Superior temporal gyrus (tissue), 1 donor: Measurements from ENCODE around the gene ATP6V1A.

ENCODE experiments used
- DNase-seq: peaks from one replicate; pipeline ENCODE4 v3.0.0-alpha.2; 2016; ENCODE audit errors: extremely low spot score

Gene ATP6V1A

DNA sequence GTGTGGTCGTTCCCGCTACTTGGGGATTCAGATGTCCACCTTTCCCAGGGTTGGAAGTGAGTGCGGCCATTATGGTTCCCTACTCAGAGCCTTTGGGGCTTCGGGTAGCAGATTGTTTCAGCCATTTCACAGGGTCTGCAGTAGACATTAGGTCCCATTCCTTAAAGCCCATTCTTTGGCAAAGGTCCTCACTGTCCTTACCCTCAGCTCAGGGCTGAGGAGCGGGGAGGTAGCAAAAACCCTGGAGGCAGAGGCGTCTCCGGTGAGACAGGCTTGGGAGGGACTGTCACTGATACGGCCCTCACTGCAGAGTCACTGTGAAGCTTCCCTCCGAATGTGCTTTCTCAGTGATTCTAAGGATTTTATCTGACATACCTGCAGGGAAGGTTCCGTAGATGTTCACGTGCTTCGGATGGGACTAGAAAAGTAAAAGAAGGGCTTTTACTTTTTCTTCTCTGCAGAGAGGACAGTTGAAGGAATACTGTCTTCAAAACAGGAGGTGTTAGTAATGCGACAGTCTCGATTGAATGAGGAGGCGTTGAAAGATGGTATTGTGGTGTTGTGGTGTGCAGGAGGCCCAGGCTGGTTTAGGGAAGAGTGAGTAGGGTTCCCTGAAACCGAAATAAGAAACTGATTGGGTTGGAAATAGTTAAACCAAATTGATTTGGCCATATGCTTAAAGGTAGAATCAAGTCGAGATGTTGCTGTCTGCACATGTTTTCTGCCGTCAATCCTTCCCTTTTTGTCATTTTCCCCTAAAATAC, 630 bp downstream of the ATP6V1A start:
- DNase-seq, result no peak

DNA sequence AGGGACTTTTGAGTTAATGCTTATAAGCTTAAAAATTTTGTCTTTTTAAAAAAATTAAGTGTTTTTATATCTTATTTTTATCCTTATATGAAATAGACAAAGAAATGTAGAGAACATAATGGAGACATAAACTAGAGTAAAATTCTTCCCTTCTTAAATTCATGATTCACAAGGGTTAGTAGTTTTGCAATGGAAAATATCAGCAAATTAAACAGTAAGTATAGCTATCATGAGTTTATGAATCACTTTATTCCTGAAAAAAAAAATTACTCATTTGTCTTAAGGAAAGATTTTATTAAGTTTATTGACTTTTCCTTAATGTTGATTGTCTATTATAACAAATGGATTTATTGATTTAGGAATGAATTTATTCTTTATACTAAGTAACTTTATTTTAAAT, 4.3 kb downstream of the ATP6V1A start:
- no peak for DNase-seq

DNA sequence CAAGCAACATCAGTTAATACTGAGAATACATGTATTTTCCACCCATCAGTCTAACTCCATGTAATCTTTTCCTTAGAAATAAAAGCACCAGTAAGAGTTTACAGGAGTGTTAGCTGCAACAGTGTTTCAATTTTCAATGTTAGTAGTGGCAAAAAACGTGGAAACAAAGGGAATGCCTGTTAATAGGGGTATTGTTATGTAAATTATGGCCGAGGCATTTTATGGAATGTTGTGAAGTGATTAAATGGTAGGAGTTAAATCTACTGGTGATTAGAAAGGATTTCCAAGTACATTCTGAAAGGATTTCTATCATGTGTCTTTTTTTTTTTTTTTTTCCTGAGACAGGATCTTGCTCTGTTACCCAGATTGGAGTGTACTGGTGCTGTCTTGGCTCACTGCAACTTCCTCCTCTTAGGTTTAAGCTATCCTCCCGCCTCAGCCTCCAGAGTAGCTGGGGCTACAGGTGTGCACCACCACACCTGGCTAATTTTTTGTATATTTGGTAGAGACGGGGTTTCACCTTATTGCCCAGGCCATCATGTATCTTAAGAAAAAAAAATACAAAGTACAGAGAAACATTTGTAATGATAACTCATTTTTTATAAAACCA, 6.6 kb downstream of the ATP6V1A start:
- DNase-seq, result no peak

DNA sequence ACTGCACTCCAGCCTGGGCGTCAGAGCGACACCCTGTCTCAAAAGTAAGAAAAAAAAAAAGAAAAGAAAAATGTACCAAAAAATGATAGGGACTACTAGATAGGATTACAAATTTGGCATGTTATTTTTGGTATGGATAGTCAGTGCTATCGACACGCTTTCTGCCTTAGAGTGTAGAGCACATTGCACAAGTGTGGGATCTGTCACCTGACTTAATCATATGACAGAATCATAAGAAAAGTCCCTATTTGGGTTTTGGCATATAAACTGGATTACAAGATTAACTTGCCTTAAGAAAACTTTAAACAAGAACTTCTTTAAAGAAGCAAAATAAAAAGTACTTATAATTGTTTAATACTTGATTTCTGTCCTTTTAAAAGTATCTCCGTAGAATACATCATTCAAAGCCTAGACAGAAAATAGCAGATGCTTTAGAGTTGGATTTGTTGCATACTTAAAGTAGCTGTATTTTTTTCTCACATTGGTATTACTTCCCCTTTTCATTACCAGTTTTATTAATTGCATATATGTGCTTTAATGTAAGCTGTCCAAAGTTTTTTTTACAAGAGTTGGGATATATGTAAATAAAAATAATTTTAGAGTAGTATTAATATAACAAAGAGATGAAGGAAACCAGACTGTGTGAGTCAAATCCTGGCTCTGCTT, 7.8 kb downstream of the ATP6V1A start:
- no peak for DNase-seq

DNA sequence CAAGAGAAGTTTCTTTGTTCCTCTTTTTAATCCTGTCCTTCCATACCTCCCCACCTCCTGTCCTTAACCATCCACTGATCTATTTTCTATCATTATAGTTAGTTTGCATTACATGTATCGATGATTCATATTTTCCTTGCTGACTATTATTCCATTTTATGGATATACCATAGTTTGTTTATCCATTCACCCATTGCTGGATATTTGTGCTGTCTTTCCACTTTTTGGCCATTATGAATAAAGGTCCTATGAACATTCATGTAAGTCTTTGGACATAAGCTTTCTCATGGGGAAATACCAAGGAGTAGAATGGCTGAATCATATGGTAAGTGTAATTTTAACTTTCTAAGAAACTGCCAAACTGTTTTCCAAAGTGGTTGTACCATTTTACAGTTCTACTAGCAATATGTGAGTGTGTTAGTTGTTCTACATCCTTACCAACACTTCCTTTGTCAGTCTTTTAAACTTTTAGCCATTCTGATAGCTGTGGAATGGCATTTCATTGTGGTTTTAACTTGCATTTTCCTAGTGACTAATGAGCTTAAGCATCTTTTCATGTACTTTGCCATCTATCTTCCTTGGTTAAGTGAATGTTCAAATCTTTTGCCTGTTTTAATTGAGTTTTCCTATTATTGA, 11.7 kb downstream of the ATP6V1A start:
- DNase-seq, result no peak

DNA sequence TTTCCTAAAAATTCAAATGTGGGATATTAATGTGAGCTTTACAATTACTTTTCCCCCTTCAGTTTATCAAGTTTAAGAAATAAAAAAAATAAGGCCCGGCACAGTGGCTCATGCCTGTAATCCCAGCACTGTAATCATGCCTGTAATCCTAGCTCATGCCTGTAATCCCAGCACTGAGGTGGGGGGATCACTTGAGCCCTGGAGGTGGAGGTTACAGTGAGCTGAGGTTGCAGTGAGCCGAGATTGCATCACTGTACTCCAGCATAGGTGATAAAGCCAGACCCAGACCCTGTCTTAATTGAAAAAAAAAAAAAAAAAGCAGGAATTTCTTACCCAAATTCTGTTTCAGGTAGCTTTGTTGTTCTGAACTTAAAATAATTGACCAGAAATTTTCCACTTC, 17.9 kb downstream of the ATP6V1A start:
- no peak for DNase-seq

DNA sequence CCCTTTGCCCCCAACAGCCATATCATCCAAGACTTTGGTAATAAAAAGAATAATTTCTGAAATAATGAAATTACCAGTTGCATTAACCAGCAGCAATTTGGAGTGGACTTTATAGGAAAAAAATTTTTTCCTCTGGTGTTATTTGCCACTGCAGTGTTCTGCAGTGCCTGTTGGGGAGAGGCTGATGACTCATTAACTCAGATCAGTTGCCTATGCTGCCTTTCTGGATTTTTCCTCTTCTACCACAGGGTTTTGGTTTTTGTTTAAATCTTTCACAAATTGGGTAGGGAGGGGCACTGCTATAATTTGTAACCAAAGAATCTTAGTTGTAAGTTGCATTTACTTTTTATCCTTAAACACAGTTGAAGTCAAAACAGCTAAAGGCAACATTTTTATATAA, 22.7 kb downstream of the ATP6V1A start:
- peak; percentile 59 for DNase-seq

DNA sequence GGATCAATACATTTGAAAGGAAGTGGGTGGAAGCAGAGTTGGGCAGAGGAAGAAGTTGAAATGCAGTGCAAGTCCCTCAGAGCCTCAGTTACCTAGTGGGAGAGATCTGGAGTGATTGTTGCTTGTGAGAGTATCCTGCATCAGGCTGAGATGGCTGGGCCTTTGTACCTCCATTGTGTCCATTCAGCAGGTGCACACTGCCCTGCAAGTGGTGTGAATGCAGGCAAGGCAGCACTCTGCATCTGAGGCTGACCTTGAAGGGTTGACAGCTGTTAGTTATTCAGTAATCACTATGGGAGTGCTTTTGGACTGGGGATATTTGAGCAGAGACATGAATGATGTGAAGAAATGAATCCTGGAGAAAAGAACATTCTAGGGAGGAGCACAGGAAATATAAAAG, 25.2 kb downstream of the ATP6V1A start:
- no peak for DNase-seq

DNA sequence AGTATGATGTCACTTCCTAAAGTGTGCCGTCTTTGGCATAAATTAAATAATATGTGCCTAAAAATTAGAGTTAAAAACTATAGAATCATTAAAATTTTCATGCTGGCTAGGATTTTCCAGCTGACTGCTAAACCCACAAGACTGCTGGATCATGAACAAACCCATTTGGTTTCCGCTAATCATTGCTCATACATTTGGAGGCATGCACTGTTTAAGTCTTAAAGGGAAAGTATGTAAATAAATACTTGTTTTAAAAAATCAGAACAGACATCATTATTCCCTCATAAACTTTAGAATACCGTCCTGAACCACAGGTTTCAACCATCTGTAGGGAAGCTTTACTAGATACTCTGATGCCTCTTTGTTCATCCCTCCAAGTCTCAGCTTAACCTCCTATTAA, 26.5 kb downstream of the ATP6V1A start:
- no peak for DNase-seq

DNA sequence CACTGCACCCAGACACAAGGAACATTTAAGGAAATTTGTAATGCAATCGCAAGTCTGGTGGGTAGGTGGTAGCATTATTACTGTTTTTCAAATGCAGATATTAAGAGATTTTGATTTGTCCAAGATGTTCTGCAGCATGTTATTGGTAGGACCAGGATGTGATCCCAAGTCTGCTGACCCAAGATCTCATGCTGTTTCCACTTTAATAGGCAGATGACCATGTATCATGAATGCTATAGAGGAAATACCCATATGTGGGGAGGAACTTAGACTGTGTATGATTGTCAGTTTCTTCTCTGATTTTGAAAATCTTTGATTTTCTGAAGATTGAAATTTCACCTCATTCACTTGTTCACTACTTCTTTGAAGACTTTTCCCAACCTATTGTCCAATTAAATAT, 28.7 kb downstream of the ATP6V1A start:
- no peak for DNase-seq

DNA sequence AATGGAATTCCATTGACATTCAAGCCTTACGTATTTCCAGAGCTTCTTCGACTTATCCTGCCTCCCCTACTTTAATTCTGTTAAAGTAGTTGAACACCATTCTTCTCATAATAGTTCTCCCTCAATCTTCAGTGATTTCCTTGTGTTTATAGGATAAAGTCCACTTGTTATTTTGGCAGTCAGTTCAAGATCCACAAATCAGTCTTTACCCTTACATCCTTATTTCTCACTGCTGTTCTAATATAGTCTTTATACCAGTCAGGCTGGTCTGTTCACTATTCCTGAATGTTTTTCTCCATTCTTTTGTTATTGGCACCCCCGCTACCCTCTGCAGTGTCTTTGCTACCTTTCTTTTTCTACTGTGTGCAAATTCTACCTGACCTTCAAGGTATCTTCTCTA, 29.7 kb downstream of the ATP6V1A start:
- no peak for DNase-seq

DNA sequence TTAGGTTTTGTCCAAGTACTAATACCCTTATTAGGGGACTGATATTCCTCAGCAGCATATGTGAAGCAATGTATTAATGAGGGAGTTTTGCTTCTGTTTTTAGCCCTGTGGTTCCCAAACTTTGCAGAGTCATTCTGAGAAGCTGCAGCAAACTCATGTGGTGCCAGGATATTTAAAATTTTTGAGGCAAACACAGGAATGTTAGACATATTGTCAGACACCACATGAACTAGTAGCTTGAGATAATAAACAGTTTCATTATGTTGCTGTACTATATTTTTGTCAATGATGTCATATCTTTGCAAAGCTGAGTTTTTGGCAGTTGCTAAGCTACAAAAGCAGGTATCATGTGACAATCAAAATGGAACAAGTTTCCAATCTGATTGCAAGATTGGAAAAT, 36.6 kb downstream of the ATP6V1A start:
- peak; percentile 16 for DNase-seq

DNA sequence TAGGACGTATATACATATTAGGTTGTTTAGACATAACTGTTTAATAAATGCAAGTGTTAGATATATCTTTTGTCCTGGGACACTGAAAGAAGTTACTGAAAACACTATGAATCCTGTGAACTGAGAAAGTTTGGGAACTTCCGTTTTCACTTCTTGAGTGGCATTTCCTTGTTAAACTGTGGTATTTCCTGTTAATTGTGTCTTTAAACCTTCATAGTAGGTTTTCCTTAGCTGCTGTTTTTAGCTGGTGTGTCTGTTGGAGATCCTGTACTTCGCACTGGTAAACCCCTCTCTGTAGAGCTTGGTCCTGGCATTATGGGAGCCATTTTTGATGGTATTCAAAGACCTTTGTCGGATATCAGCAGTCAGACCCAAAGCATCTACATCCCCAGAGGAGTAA, 37.1 kb downstream of the ATP6V1A start:
- DNase-seq, result no peak

DNA sequence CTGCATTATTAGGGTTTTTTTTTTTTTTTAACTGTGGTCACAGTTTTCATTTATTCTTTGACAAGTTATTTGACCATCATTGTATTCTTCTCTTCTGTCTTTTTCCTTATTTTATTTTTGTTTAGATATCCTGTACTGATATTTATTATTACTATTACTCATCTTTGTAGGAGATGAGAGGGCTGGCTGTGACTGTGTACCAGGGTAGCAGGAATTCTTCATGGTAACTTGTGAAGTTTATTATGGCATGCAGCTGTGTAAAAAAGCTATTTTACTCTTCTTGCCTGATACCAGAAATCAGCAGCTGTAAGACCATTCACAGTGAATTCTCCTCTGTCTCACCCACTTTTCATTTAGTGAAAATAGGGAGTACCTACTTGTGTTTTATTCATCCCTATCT, 44.5 kb downstream of the ATP6V1A start:
- no peak for DNase-seq

DNA sequence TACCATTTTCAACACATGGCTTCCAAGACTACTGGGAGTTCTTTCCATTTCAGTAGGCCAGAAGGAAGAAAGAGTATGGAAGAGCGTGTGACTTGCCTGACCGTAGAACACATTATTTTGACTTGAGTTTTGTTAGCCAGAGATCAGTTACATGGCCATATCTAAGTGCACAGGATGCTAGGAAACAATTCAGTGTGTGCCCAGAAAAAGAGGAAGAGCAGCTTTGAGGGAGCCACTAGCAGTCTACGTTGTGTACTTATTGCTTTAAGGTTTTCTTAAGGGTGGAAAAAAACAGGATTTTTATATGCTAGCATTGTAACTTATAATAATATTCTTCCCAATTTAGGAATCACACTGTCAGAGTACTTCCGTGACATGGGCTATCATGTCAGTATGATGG, 47.7 kb downstream of the ATP6V1A start:
- no peak for DNase-seq

DNA sequence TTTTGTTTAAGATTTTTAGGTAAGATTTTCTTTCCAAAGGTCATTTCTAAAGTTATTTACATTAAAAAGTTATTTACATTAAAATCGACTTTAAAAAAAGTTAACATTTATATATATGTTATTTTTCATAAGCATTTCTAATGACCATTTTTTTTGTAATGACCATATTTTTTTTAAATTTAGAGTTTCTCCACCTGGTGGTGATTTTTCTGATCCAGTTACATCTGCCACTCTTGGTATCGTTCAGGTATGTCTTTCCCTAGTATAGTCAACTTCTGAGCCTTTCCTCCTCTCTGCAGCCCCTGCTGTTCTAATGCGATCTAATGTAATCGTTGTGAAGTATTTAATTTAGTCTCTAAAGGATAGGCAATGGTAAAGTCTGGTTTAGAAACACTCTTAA, 48.9 kb downstream of the ATP6V1A start:
- no peak for DNase-seq

DNA sequence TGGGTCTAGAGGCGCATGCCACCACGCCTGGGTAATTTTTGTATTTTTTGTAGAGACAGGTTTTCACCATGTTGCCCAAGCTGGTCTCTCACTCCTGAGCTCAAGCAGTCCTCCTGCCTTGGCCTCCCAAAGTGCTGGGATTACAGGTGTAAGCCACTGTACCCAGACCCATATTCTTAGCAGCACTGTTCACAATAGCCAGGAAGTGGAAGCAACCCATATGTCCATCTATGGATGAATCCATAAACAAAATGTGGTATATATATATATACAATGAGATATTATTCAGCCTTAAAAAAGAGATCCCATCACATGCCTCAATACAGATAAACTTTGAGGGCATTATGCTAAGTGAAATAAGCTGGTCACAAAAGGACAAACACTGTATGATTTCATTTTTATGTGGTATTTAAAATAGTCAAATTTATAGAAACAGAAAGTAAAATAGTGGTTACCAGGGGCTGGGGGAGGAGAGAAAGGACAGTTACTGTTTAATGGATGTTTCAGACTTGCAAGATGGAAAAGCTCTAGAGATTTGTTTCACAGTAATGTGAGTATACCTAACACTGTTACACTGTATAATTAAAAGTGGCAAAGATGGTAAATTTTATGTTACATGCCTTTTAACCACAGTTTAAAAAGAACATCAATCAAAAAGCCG, 56.1 kb downstream of the ATP6V1A start:
- DNase-seq, result no peak

DNA sequence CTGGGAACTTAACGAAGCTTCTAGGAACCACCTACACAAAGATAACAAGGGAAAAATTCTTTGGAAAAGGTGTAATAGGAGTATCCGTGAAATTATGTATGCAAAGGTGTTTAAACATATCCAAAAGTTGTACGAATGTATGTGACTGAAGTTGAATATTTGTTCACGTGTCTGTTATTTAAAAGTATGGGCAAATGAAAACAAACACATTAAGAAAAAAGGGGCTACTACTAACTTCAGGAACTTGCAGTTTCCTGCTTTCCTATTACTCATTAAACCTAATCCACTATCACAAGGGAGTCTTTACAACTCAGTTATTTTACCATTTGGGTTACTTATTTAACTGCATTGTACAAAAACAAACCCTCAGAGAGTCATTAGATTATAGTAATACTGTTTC, 57.8 kb downstream of the ATP6V1A start:
- no peak for DNase-seq

DNA sequence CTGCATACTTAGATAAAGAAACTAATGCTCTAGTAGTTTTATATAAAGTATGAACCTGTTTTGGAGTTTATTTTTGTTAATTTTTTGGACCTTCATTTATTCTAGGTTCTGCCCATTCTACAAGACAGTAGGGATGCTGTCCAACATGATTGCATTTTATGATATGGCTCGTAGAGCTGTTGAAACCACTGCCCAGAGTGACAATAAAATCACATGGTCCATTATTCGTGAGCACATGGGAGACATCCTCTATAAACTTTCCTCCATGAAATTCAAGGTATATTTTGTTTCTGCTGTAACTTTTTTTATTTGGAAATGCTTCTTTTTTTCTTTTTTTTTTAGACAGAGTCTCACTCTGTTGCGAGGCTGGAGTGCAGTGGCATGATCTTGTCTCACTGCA, 58.4 kb downstream of the ATP6V1A start:
- DNase-seq, result no peak

DNA sequence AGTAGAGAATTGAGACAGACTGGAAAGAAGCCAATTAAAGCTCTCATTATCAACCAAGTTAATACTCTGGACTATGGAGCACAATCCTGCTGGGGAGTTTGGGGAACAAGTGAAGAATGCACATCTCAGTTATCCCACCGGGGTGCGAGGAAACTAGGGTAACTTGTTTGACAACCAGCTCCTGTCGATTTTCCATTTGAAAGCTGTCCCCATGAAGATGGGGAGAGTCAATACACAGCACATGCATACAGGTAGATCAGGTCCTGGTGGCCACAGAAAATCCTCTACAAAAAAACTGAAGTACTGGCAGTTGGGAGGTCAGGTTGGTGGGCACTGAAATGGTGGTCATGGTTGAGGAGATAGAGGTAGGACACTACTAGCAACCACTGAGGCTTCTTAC, 66.0 kb downstream of the ATP6V1A start:
- no peak for DNase-seq

DNA sequence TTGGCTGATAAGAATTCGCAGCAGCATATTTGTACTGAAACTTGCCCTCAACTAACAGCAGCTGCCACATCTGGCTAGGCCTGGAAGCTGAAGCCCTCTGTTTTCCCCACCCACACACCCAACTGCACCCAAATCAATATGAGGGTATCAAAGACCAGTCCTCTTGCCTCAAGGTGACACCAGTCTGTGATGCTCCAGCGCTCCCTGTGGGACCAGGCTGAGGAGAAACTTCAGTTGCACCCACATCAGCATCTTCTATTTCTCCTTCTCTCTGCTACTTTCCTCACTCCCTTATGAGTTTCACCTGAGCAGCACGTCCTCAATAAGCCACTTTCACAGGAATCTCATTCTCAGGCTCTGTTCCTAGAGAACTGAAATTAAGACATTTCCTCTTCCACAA, 73.0 kb downstream of the ATP6V1A start:
- no peak for DNase-seq

DNA sequence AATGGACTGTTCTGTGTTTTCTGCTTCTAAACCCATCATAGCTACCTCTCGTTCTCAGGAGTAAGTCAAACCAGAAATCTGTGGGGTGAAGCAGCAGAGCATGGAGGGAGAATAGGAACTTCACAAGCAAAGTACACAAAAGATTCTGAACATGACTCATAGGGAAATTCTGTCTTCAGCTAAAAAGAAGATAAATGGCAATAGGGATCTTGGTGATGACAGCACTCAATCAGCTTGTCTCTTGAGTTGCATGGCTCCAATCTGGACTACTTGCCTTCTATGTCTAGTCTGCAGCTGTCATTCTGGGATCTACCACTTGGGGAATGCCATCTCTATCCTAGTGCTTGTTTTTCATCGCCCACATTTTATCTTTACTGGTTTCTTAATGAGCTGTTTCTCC, 78.3 kb downstream of the ATP6V1A start:
- DNase-seq, result no peak
